T-helper 2 cell (primary cell): Measurements from ENCODE around the gene NDUFAB1.
"Not testable (repeated sequence)": the region's sequence is repeated elsewhere in the genome, so short reads cannot be mapped to it uniquely, and the experiment has no call there.

Experiments used
- DNase-seq, 5 experiments: peaks; one replicate each; pipeline versions ENCODE4 v3.0.0 to v3.0.0-alpha.2; 2012 to 2022

NDUFAB1 gene

DNA sequence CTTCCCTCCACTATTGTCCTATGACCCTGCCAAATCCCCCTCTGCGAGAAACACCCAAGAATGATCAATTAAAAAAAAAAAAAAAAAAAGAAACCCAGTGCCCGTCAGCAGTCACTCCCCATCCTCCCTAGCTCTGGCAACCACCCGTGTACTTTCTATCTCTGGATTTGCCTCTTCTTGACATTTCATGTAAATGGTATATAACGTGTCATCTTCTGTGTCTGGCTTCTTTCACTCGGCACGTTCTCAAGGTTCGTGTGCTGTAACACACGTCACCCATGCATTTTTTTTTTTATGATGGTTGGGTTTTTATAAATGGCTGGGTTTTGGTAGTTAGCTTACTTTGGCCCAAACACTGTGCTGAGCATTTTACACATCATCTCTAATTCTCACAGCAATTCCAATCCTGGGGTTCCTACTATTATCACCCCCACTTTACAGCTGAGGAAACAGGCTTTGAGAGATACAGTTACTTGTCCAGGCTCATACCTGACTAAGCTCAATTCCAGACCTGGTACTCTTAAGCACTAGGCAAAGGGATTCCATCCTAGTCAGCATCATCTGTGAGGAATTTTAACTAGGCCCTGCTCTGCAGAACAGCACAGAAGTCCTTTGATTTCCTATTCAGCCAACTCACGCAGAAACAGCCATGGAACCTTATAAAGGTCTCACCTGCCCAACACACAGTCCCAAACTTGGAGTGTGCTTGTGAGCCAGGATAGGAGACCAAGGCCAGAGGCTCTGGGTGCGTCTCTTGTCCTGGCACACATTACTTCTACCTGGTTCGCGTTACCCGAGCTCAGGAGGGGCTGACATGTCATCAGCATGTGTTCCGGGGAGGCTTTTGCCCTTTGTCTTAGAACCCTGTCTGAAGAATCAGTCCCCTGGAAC lies 11.7 kb downstream of the NDUFAB1 start:
- DNase-seq: no peak

DNA sequence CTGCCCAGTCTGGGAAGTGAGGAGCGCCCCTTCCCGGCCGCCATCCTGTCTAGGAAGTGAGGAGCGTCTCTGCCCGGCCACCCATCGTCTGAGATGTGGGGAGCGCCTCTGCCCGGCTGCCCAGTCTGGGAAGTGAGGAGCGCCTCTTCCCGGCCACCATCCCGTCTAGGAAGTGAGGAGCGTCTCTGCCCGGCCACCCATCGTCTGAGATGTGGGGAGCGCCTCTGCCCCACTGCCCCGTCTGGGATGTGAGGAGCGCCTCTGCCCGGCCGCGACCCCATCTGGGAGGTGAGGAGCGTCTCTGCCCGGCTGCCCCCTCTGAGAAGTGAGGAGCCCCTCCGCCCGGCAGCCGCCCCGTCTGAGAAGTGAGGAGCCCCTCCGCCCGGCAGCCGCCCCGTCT lies 12.8 kb downstream of the NDUFAB1 start:
- not testable (repeated sequence) for DNase-seq

DNA sequence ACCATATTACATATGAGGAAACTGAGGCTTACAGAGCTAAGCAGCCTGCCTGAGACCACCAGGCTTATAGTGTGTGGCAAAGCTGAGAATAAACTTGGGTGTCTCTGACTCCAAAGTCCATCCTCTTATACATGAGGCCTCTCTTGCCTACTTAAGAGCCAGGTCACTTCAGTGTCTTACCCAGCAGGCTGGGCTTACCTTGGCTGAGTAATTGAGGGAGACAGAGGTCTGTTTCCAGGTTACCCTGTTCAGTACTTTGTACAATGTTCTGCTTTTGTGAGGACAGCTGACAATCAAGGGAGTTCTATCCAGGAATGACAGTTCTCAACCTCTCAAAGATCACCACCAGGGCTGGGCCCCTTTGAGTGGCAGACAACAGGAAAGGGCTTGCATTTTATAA lies 14.4 kb downstream of the NDUFAB1 start:
- DNase-seq: no peak

DNA sequence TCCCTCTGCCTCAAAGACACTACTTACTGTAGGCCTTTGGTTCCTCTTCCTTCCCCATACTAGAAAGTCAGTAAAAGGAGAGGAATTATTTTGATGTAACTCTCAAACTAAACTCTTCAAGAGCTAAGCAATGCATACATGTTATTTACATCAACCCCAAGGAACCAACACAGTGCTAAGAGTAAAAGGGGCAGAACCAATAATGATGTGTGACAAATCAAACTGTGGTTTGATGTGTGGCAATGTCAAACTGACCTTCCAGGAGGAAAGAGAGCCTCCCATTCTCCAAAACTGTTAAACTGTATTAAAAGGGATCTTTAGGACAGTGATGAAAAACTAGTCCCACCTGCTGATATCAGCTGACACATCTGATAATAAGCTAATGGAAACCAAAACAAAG lies 15.7 kb downstream of the NDUFAB1 start:
- no peak for DNase-seq

DNA sequence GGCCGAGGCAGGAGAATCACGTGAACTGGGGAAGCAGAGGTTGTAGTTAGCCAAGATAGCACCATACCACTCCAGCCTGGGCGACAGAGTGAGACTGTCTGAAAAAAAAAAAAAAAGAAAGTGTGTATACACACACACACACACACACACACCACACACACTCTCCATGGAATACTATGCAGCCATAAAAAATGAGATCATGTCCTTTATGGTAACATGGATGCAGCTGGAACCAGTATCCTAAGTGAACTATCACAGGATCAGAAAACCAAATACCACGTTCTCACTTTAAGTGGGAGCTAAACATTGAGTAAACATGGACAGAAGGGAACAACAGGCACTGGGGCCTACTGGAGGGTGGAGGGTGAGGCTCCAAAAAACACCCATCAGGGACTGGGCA lies 16.7 kb downstream of the NDUFAB1 start:
- no peak for DNase-seq

DNA sequence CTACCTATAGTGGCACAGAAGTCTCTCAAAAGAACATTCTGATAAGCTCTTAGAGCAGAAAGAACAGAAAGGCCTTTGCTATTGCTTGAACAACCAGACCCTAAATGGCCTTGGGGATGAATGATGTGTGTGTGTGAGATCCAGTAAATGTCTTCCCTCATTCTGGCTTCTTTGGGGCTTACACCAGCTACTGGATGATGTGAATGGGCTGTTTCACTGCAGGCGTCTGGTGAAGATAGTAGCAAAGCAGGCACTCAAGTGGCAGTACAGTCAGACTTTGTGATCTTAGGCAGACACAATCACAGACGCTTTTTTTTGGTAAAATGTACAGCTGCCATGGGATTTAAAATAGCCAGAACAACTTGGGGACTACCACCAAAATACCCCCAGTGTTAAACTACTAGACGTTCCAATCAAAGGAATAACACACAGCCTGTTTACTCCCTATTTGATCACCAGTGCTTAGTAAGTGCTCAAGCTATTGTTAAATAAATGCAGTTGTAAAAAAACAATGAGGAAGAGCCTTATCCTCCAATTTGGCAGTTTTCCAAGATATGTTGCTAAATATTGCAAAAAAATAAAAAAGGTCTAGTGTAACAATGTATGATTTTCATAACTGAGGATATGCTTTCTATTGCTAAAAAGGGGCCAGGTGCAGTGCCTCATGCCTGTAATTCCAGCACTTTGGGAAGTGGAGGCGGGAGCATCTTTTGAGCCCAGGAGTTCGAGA lies 17.9 kb downstream of the NDUFAB1 start:
- DNase-seq: no peak

DNA sequence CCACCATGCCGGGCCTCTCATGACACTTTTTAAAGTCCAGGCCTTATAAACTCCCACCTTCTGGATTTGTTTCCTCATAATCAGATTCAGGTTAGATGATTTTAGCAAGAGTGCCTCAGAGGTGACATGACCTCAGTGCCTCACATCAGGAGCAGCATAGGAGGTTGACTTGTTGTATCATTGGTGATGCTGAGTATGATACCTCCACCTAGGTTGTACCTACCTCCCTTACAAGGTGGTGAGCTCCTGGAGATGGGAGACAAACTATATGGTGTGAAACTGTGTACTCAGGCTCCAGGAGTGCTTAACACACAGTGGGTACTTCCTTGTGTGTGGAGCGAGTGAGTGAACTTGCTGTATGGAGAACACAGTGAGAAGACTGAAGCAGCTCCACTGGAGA lies 18.6 kb downstream of the NDUFAB1 start:
- DNase-seq: no peak

DNA sequence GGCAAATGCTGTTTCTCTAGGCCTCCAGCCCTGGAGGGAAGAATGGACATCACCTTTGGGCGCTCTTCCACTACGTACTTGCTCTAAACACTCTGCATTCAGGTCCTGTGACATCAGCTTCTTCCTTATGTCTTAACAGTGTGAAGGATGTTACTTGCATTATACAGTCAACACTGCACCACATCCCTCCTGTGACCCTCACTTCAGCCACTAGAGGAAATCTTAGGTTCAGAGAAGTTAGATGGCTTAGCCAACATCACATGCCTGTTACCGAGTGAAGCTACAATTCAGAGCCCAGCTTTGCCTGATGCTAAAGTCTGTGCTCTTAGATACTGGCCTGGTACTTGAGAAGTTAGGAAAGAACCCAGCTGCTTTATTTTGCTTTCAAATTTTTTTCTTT lies 20.3 kb downstream of the NDUFAB1 start:
- no peak for DNase-seq

DNA sequence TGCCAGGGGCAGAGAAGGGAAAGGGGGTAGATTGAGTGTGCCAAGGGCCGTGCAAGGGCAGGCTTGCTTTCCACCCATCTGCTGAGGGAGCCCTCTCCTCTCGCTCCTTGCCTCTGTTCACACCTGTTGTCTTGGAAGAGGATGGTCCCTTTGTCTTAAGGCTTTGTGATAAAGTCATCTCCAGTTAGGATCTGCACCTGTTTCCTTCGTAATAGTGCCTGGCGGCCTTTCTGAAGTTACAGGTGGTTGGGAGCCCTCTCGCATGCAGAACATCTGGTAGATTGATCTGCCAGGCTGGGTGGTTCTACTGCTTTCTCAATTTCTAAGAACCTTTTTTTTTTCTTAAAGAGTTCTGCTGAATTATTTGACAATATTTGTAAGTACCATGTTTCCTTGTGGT lies 22.3 kb downstream of the NDUFAB1 start:
- DNase-seq: no peak

DNA sequence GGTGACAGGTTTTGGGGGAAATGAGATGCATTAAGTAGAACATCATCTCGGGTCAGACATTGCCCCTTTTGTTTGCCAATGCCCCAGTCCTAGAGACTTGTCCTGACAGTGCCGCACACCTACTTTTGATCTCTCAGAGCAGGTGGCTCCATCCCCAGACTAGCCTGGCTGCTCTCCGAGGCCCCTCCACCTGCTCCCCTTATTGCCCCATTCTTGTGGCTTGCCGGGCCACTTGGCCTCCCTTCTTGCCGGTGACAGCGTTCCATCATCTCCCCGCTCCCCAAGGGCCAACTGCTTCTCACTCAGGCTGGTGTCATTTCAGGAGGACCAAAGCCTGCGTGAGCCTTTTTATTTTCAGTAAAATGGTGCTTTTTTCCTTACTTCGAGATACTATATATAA lies 23.7 kb downstream of the NDUFAB1 start:
- no peak for DNase-seq

DNA sequence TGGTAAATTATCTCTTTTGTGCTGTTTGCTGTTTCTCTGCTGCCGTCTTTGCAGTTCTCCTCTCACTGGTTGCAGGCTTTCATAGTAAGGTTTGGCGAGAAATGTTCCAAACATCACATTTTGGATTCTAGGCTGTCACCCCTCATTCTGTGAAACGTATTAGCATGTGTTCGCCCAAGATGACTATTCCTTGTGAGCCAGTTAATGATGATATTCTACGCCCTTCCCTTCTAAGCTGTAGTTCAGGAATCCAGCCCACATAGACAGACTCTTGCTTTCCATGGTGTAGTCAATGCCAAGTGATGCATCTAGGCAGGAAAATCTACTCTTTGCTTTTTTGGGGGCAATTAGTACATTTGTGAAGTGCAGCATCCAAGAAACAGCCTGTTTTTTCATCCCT lies 24.2 kb downstream of the NDUFAB1 start:
- no peak for DNase-seq

DNA sequence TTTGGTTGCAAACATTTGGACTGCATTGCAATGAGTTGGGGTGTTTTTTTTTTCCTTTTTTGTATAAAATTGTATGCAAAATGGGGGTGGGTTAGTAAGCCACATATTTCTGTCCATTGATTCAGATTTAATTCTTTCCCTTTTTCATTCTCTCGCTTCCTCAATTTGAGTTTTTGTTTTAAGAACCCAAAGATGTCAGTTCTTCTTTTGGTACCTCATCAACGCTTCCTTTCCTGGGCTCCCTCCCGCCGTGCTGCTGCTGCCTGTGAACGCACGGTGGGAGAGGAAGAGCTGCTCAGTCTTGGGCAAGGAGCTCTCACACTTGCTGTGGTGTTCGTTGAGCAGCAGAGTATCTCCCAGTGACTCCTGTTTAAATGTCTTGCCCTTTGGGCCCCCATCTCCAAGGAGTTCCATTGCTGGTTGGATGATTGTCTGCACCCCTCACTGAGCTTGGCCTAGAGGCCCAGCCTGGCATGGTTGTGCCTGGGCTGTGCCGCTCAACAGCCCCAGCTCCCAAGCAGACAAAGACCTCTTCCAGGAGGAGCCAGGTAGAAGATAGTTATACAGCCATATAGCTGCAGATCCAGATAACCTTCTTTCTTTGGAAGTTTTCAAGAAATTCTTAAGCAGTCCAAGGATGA lies 25.0 kb downstream of the NDUFAB1 start:
- DNase-seq: no peak

DNA sequence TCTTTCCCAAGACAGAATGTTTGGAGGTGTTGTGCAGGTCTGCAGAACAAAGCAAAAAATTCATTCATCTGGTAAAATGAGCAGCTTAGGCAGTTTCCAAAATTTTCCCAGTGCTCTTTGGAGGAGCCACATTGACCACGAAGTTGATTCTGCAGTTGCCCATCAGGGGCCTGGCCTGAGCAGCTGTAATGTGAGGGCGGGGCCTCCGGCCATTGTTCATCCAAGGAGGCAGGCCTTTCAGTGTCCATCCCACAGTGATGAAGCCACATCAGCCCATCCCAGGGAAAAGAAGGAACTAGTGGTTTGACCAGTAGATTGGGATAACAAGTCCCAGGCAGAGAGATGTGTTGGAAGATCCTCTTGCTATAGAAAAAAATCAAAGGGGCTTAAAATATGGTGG lies 28.5 kb downstream of the NDUFAB1 start:
- DNase-seq: no peak

DNA sequence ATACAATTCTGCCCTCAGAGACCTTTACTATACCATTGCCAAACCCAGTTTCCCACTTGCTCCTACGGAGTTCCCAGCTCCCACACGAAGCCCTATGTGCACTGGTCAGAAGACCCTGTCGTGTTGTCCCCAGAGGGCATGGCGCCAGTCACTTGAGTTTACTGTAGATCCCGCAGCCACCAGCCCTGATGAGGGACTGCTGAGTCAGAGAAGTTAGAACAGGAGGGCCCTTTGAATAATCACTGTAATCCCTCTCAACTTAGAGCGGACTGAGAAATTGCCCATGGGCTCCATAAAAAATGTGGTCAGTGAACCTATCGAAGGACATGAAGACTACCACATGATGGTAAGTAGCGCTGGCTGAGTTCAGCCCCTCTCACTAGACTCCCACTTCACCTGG lies 29.4 kb downstream of the NDUFAB1 start:
- DNase-seq: no peak

DNA sequence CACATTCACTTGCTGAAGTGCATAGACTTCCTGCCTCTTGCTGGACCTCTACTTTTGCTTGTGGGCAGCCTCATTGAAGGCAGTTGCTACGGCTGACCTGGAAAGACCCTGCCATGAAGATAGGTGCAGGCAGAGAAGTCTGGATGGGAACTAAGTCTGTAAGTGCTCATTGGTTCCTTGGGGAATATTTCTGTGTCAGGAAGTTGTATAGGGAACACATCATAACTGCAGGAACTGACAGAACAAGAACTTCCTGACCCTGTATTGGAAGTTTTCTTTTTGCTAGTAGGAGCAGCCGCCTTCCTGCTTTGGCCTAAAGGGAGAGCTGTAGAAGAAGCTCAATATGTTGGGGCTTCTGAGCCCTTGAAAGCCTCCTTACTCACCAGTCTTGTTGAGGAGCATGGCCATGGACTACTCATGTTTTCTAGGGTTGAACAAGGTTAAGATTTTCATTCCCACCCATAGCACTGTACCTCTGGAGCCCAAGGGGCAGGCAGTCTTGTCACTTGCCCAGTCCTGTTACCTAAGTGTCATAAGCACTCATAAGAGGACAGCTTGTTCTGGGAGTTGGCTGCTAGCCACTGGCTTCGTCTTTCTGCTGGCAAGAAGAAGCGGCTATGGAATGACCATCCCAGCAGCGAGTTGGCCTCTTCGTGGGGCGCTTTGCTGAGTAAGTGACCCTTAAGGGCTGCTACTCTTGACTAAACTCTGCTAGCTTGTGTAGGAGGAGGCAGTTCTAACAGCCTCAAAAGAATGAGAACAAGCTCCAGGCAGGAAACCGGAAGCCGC lies 31.3 kb downstream of the NDUFAB1 start:
- no peak for DNase-seq

DNA sequence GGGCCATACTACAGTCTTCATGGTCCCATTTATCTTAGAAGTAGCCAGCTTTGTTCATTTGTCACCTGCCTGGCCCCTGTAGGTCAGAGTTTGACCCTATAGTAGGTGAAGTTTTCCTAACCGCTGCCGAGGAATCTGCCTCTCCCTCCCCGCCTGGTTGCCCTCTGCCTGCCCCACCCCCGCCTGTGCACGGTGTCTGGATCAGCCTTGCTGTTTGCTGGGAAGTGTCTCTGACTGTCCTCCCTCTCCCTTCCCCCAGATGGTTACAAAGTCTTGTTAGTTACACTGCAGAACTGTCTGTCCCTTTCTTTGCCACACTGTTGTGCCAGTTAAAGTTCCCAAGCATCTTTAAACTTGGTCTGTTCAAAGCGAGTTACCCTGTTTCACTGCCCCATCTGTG lies 32.9 kb downstream of the NDUFAB1 start:
- no peak for DNase-seq

DNA sequence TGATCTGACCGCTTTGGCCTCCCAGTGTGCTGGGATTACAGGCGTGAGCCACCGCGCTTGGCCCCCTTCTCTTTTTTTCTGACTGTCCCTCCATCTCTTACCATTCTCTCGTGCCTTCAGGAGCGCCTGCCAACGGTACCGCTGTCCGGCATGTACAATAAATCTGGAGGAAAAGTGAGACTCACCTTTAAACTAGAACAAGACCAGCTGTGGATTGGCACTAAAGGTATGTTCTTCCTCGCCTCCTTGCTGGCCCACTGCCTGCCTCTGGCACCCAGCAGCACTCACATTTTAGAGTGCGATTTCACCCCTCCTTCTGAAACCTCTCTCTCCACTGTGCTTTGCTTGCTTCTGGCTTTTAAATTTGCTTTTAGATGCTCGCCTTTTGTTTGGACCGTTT lies 33.6 kb downstream of the NDUFAB1 start:
- DNase-seq: no peak

DNA sequence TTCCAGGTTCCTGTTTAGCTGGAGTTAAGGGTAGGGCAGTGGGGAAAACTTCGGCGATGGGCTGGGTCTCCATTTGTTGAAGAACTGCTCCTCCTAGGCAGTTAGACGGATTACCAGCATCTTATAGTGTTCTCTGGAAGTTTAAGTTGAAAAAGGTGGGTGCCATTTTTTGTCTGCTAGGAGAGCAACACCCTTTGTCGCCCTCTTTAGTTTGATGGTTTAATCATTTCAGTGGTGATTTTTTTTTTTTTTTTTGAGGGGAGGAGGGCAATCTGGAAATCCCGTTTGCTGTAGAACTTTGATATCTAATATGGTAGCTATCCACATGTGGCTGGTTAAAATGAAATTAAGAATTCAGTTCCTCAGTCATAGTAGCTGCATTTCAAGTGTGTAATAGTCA lies 34.5 kb downstream of the NDUFAB1 start:
- peak in 1 of 5 experiments; percentile 9 for DNase-seq

DNA sequence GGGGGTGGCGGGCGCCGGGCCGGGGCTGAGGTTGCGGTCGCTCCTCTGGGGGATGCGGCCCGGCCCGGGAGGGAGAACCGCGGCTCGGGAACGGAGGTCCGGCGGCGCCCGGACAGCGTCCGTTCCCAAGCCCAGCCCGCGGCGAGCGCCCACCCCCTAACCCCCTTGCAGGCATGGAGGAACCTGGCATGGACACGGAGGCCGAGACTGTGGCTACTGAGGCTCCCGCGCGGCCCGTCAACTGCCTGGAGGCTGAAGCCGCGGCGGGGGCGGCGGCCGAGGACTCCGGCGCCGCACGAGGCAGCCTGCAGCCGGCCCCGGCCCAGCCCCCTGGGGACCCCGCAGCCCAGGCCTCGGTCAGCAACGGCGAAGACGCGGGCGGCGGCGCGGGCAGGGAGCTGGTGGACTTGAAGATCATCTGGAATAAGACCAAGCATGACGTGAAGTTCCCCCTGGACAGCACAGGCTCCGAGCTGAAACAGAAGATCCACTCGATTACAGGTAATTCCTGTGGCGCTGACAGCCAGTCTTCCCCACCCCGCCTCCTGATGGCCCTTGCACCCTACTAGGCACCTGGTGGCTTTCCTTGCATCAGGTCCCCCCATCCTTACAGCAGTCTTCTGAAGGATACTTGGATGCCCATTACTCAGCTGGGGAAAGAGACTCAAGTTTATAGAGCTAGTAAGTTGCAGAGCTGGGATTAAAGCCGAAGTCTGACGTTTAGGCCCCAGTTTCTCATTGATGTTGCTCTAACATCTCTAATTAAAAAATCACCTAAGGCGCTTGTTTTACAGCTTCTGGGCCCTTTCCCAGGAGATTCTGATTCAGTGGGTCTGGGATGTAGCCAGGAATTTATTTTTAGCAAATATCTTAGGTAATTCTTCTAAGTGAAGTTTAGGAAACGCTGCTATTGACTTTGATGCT lies 38.1 kb downstream of the NDUFAB1 start:
- DNase-seq: peak in 1 of 5 experiments; percentile 17

DNA sequence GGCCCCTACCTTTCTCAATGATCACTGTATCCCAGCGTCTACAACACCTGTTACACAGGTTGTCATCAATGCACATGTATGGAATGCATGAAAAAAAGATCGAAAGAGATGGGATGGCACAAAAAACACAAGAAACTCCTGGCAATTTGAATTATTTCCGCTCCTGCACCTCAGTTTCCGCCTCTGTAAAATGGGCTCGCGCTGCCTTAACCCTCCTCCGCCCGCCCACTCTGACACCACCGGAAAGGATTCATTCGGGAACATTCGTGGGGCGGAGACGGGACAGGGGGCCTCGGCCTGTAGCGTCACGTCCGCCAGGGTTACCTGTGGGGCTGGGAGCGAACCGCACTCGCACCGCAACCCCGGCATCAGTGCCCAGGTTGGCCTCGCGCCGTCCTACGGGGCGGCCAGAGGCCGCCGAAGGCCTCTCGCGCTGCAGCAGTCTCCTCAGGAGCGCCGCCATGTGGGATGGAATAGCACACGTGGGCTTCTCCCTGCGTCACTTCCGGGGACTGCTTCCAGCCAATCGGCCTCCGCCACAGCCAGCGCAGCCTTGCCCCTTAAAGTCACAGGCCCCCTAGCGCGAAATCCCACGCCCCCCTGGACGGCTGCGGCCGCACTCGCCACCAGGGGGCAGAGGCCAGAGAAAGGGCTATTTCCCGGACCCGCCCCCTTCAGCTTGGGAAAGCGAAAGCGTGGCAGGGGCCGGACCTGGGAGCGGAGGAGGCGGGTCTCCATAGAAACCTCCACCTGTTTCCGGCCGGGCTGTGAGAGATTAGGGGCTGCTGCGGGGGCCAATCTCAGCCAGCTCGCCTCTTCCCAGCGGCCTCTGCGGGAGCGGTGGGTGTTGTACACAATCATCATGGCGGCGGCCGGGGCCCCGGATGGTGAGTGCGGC lies 39.0 kb downstream of the NDUFAB1 start, which contains the start of the genes EARS2 and UBFD1:
Gene EARS2, minus strand, starts transcription at position 470 of the 898 bp plus-strand sequence. Its CDS starts 7 bp downstream, at position 463.
Gene UBFD1, plus strand, starts transcription at position 847 of the 898 bp plus-strand sequence. Its CDS starts 16 bp downstream, at position 863.
- peak; percentile 80 to 98 (median 97) for DNase-seq
